H9 (cell line): ENCODE measurements around the gene TMEM252. TPM values are rescaled to one million over a fixed set of nuclear protein-coding genes. Genes with fewer than 3 reads are reported as not detected.

Experiments
- DNase-seq: peaks from one replicate; pipeline ENCODE4 v3.0.0-alpha.2; 2017
- H2AFZ ChIP-seq: one replicate; pipeline ENCODE4 v1.6.1; 2013; ENCODE audit warnings: mild to moderate bottlenecking, low read length, control low read depth, moderate library complexity
- H2AK5ac ChIP-seq: 2 replicates; pipeline ENCODE4 v1.6.1; 2013; ENCODE audit warnings: low read length, control low read depth, mixed read lengths; ENCODE audit not compliant: insufficient read length
- H2BK120ac ChIP-seq: one replicate; pipeline ENCODE4 v1.6.1; 2013; ENCODE audit warnings: low read depth, mild to moderate bottlenecking, low read length, control low read depth, inconsistent platforms; ENCODE audit not compliant: poor library complexity, severe bottlenecking
- H2BK12ac ChIP-seq: 2 replicates; pipeline ENCODE4 v1.6.1; 2013; ENCODE audit warnings: low read length, control low read depth, mixed read lengths, low read depth; ENCODE audit not compliant: insufficient read length
- H2BK15ac ChIP-seq: 2 replicates; pipeline ENCODE4 v1.6.1; 2013; ENCODE audit warnings: low read depth, low read length, control low read depth
- H2BK20ac ChIP-seq: one replicate; pipeline ENCODE4 v1.6.1; 2013; ENCODE audit warnings: low read depth, mild to moderate bottlenecking, low read length, control low read depth, inconsistent platforms; ENCODE audit not compliant: poor library complexity, severe bottlenecking
- H2BK5ac ChIP-seq: 2 replicates; pipeline ENCODE4 v1.6.1; 2013; ENCODE audit warnings: low read length, control low read depth, mixed read lengths; ENCODE audit not compliant: insufficient read length
- H3K14ac ChIP-seq: 2 replicates; pipeline ENCODE4 v1.6.1; 2013; ENCODE audit warnings: low read length, control low read depth; ENCODE audit not compliant: insufficient read depth
- H3K18ac ChIP-seq: 2 replicates; pipeline ENCODE4 v1.6.1; 2013; ENCODE audit warnings: low read depth, mild to moderate bottlenecking, mixed read lengths, low read length, control low read depth; ENCODE audit not compliant: insufficient read length
- H3K23ac ChIP-seq: 2 replicates; pipeline ENCODE4 v1.6.1; 2013; ENCODE audit warnings: low read length, control low read depth, mixed read lengths, low read depth; ENCODE audit not compliant: insufficient read length
- H3K23me2 ChIP-seq: 2 replicates; pipeline ENCODE4 v1.6.1; 2013; ENCODE audit warnings: low read depth, mild to moderate bottlenecking, mixed read lengths, low read length, control low read depth; ENCODE audit not compliant: insufficient read length, poor library complexity, severe bottlenecking
- H3K27ac ChIP-seq: 2 replicates; pipeline ENCODE4 v1.5.1; 2013; ENCODE audit warnings: low read length, control low read depth, mixed read lengths, low read depth; ENCODE audit not compliant: insufficient read length
- H3K27me3 ChIP-seq: 2 replicates; pipeline ENCODE4 v1.6.1; 2013; ENCODE audit warnings: low read length, control low read depth, inconsistent platforms; ENCODE audit not compliant: insufficient read depth
- H3K4ac ChIP-seq: 2 replicates; pipeline ENCODE4 v1.6.1; 2013; ENCODE audit warnings: low read depth, mild to moderate bottlenecking, control low read depth, inconsistent platforms, low read length, moderate library complexity
- H3K4me1 ChIP-seq: 2 replicates; pipeline ENCODE4 v1.6.1; 2013; ENCODE audit warnings: low read length, control low read depth, inconsistent platforms; ENCODE audit not compliant: insufficient read depth
- H3K4me2 ChIP-seq: 2 replicates; pipeline ENCODE4 v1.6.1; 2013; ENCODE audit warnings: low read length, control low read depth, mixed read lengths; ENCODE audit not compliant: insufficient read length, insufficient read depth
- H3K56ac ChIP-seq: 2 replicates; pipeline ENCODE4 v1.6.1; 2013; ENCODE audit warnings: low read depth, mild to moderate bottlenecking, mixed read lengths, low read length, control low read depth; ENCODE audit not compliant: insufficient read length
- H3K79me1 ChIP-seq: 2 replicates; pipeline ENCODE4 v1.6.1; 2013; ENCODE audit warnings: low read depth, mild to moderate bottlenecking, moderate library complexity, low read length, control low read depth, inconsistent platforms; ENCODE audit not compliant: insufficient read depth, poor library complexity, severe bottlenecking
- H3K79me2 ChIP-seq: 2 replicates; pipeline ENCODE4 v1.6.1; 2013; ENCODE audit warnings: low read length, control low read depth, inconsistent platforms; ENCODE audit not compliant: insufficient read depth
- H3K9ac ChIP-seq: 2 replicates; pipeline ENCODE4 v1.6.1; 2013; ENCODE audit warnings: low read length, control low read depth, mixed read lengths; ENCODE audit not compliant: insufficient read length; ENCODE audit errors: extremely low read depth
- H3K9me3 ChIP-seq: one replicate; pipeline ENCODE4 v1.6.1; 2013; ENCODE audit warnings: low read depth, low read length, inconsistent platforms; ENCODE audit not compliant: control insufficient read depth
- H3T11ph ChIP-seq: one replicate; pipeline ENCODE4 v1.6.1; 2013; ENCODE audit warnings: mild to moderate bottlenecking, low read length, control low read depth, inconsistent platforms
- H4K20me1 ChIP-seq: one replicate; pipeline ENCODE4 v1.6.1; 2013; ENCODE audit not compliant: control insufficient read depth, insufficient read length, insufficient read depth
- H4K5ac ChIP-seq: 2 replicates; pipeline ENCODE4 v1.6.1; 2013; ENCODE audit warnings: low read depth, mild to moderate bottlenecking, mixed read lengths, low read length, control low read depth; ENCODE audit not compliant: insufficient read length
- H4K8ac ChIP-seq: replicated peaks from 2 replicates; pipeline ENCODE4 v1.6.1; 2013; ENCODE audit warnings: low read length, control low read depth, mixed read lengths, low read depth; ENCODE audit not compliant: insufficient read length
- H4K91ac ChIP-seq: 2 replicates; pipeline ENCODE4 v1.6.1; 2013; ENCODE audit warnings: low read depth, mild to moderate bottlenecking, moderate library complexity, mixed read lengths, low read length, control low read depth; ENCODE audit not compliant: insufficient read length
- H3K27ac Mint-ChIP-seq, 3 experiments: 2 replicates in 2 of 3; 3 replicates in 1 of 3; pipeline ENCODE4 v1.8.0; 2020 to 2021; ENCODE audit warnings: mixed read lengths in 3 of 3, mild to moderate bottlenecking in 1 of 3, moderate library complexity in 1 of 3
- H3K27me3 Mint-ChIP-seq: 2 replicates; pipeline ENCODE4 v1.8.0; 2021; ENCODE audit warnings: low read depth, mild to moderate bottlenecking, moderate library complexity, mixed read lengths
- H3K36me3 Mint-ChIP-seq, 3 experiments: 2 replicates in 2 of 3; 3 replicates in 1 of 3; pipeline ENCODE4 v1.8.0; 2020 to 2021; ENCODE audit warnings: low read depth in 3 of 3, mixed read lengths in 3 of 3; ENCODE audit not compliant: insufficient read depth in 1 of 3
- H3K4me1 Mint-ChIP-seq, 2 experiments: 2 replicates each; pipeline ENCODE4 v1.8.0; 2020; ENCODE audit warnings: mixed read lengths in 2 of 2
- H3K4me3 Mint-ChIP-seq, 2 experiments: 2 replicates in 1 of 2; 3 replicates in 1 of 2; pipeline ENCODE4 v1.8.0; 2020 to 2021; ENCODE audit warnings: mild to moderate bottlenecking in 2 of 2, mixed read lengths in 2 of 2, moderate library complexity in 1 of 2
- H3K9me3 Mint-ChIP-seq, 2 experiments: 2 replicates in 1 of 2; 3 replicates in 1 of 2; pipeline ENCODE4 v1.8.0; 2020; ENCODE audit warnings: mild to moderate bottlenecking in 2 of 2, mixed read lengths in 2 of 2, moderate library complexity in 1 of 2
- WGBS: extraction: QIAGEN DNeasy Blood & Tissue Kit; methylation state at CpG from one replicate; pipeline ENCODE4 v1.1.7; 2013; ENCODE audit warnings: missing lambda C conversion rate, low lambda C conversion rate, mixed read lengths; ENCODE audit not compliant: insufficient read length; ENCODE audit errors: extremely low coverage; 5-methylcytosine and 5-hydroxymethylcytosine counted together
- total RNA-seq: library from RNA; stranded (reverse); gene quantifications from 2 replicates; pipeline ENCODE4 v1.2.1, GENCODE V29; 2021
- TF ChIP-seq, protein P1 (sequence below): fragments of 200-600 bp; sonication (generic); conservative IDR thresholded peaks from 3 replicates; pipeline ENCODE4 v1.8.0; 2021; ENCODE audit warnings: antibody characterized with exemption, mild to moderate bottlenecking

Gene TMEM252
- total RNA-seq, 1 experiment from 2014 or later, result not detected

GRCh38 chr9:68500457-68501381 is 40.0 kb downstream of the TMEM252 start:
- Histone ChIP-seq H3K18ac (no peak overlapping the region), H4K20me1 (no peaks in the 10 kb centered on the region), H3K4me1 (no peaks in the 10 kb centered on the region), H3K27me3 (peaks cover 19% of the 10 kb centered on the region), H3K79me1 (no peaks in the 10 kb centered on the region), H4K8ac (no peak overlapping the region), H3K23me2 (no peaks in the 10 kb centered on the region), H2BK5ac (no peak overlapping the region), H2BK15ac (no peak overlapping the region), H3K4me2 (no peak overlapping the region), H2BK12ac (no peak overlapping the region), H3K56ac (no peak overlapping the region), H2AK5ac (no peak overlapping the region), H3T11ph (no peak overlapping the region), H4K91ac (no peak overlapping the region), H2BK120ac (no peak overlapping the region), H3K23ac (no peak overlapping the region), H4K5ac (no peak overlapping the region), H2BK20ac (no peak overlapping the region), H3K14ac (no peak overlapping the region), H3K27ac (no peak overlapping the region), H2AFZ (no peak overlapping the region), H3K9me3 (no peaks in the 10 kb centered on the region), H3K9ac (no peak overlapping the region), H3K4ac (no peak overlapping the region), H3K79me2 (no peaks in the 10 kb centered on the region)
- Mint-ChIP-seq H3K27ac (no peak overlapping the region; a peak in 1 of 7 replicates), H3K4me1 (peaks cover 0 to 2% of the 10 kb centered on the region in 2 experiments; a peak in 1 of 4 replicates), H3K27me3 (peaks cover 100% of the 10 kb centered on the region), H3K4me3 (no peak overlapping the region), H3K36me3 (no peaks in the 10 kb centered on the region), H3K9me3 (no peaks in the 10 kb centered on the region)
- DNase-seq, result no peak
- no CpG with 5 or more reads among the region's 9 CpGs for WGBS
- TF ChIP-seq, protein P1, sequence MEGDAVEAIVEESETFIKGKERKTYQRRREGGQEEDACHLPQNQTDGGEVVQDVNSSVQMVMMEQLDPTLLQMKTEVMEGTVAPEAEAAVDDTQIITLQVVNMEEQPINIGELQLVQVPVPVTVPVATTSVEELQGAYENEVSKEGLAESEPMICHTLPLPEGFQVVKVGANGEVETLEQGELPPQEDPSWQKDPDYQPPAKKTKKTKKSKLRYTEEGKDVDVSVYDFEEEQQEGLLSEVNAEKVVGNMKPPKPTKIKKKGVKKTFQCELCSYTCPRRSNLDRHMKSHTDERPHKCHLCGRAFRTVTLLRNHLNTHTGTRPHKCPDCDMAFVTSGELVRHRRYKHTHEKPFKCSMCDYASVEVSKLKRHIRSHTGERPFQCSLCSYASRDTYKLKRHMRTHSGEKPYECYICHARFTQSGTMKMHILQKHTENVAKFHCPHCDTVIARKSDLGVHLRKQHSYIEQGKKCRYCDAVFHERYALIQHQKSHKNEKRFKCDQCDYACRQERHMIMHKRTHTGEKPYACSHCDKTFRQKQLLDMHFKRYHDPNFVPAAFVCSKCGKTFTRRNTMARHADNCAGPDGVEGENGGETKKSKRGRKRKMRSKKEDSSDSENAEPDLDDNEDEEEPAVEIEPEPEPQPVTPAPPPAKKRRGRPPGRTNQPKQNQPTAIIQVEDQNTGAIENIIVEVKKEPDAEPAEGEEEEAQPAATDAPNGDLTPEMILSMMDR, result no peak
